ENCODE results near the gene PKNOX2. TPM values are rescaled to one million over a fixed set of nuclear protein-coding genes. Genes with fewer than 3 reads are reported as not detected.

The PKNOX2 gene
- total RNA-seq, 1 donor from 2014 or later, result 41.8 TPM

DNA sequence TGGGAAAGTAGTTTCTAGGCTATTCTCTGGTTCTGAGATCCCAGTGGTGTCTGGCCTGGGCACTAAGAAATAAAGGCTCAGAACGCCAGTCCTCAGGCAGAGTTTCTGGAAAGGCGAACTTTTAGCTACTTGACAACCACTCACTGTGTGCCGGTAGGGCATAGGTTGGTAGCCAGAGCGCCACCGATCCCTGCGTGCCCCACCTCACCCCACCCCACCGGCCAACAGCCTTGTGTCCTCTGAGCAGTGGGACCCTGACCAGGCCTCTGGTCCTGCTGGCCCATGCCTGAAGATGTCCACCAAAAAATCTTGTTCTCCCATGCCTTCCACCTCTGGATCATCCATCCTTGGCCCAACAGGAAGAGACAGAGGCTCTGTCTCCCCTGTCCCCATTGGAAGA lies 213.5 kb downstream of the PKNOX2 start:
- H3K4me1 Mint-ChIP-seq (ENCODE audit: unreplicated experiment), result peaks cover 5% of the 10 kb centered on the region
- H3K27me3 Mint-ChIP-seq (ENCODE audit: unreplicated experiment), result peaks cover 9% of the 10 kb centered on the region
- H3K4me3 Mint-ChIP-seq (ENCODE audit: unreplicated experiment), result no peak overlapping the region
- H3K27ac Mint-ChIP-seq (ENCODE audit: unreplicated experiment), result no peak overlapping the region
- no peaks in the 10 kb centered on the region for H3K9me3 Mint-ChIP-seq (ENCODE audit: unreplicated experiment)
- TF ChIP-seq, protein P1, sequence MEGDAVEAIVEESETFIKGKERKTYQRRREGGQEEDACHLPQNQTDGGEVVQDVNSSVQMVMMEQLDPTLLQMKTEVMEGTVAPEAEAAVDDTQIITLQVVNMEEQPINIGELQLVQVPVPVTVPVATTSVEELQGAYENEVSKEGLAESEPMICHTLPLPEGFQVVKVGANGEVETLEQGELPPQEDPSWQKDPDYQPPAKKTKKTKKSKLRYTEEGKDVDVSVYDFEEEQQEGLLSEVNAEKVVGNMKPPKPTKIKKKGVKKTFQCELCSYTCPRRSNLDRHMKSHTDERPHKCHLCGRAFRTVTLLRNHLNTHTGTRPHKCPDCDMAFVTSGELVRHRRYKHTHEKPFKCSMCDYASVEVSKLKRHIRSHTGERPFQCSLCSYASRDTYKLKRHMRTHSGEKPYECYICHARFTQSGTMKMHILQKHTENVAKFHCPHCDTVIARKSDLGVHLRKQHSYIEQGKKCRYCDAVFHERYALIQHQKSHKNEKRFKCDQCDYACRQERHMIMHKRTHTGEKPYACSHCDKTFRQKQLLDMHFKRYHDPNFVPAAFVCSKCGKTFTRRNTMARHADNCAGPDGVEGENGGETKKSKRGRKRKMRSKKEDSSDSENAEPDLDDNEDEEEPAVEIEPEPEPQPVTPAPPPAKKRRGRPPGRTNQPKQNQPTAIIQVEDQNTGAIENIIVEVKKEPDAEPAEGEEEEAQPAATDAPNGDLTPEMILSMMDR (IDR thresholded peaks at IDR 0.05; ENCODE audit: unreplicated experiment), result no peak
- DNase-seq (ENCODE audit: low spot score), result no peak
- H3K36me3 Mint-ChIP-seq (ENCODE audit: low read depth, unreplicated experiment), result peaks cover 12% of the 10 kb centered on the region

DNA sequence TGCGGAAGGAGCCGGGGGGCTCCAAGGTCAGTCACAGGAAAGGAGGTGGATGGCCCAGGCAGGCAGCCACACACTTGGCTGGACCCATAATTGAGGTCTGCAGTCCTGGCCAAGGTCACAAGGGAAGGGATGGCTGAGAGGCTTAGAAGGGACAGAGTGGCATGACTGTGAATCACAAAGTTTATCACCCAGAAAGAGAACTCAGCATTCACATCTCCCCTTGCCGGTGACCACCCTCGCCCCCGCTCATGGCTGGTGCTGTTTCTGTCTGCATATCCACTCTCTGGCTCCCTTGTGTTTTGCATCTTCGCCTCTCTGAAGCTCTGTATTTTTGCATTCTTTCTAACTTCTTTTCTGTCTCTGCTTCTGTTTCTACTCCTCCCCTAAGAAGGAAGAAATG lies 214.0 kb downstream of the PKNOX2 start:
- TF ChIP-seq, protein P1 (IDR thresholded peaks at IDR 0.05; ENCODE audit: unreplicated experiment), result no peak
- Mint-ChIP-seq H3K4me1 (ENCODE audit: unreplicated experiment) (peaks cover 5% of the 10 kb centered on the region), H3K36me3 (ENCODE audit: low read depth, unreplicated experiment) (peaks cover 7% of the 10 kb centered on the region), H3K27me3 (ENCODE audit: unreplicated experiment) (peaks cover 5% of the 10 kb centered on the region), H3K4me3 (ENCODE audit: unreplicated experiment) (no peak overlapping the region), H3K9me3 (ENCODE audit: unreplicated experiment) (no peaks in the 10 kb centered on the region), H3K27ac (ENCODE audit: unreplicated experiment) (no peak overlapping the region)
- no peak for DNase-seq (ENCODE audit: low spot score)

- H3K27ac Mint-ChIP-seq (ENCODE audit: unreplicated experiment), result no peak overlapping the region
- TF ChIP-seq, protein P1 (IDR thresholded peaks at IDR 0.05; ENCODE audit: unreplicated experiment), result no peak
Measured at GRCh38 chr11:125379565-125379964, 215.0 kb downstream of the PKNOX2 start.

DNA sequence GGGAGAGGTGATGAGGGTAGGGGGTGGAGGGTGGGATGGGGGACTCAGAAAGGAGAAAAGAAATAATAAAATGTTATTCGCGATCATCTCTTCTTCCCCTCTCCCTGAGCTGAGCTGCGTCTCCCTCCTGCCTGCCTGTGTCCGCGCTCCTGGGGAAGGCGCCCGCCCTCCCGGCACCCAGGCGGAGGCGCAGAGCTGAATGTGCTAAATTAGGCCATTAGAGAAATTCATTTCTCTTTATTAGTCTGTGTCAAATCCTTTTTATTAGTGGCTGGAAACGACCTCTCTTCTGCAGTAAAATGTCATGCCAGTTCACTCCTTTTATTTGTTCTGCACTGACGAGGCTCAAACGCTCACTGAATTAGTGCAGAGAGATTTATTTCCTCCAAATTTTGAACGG lies 215.4 kb downstream of the PKNOX2 start:
- no peaks in the 10 kb centered on the region for H3K9me3 Mint-ChIP-seq (ENCODE audit: unreplicated experiment)
- H3K27ac Mint-ChIP-seq (ENCODE audit: unreplicated experiment), result no peak overlapping the region
- H3K4me1 Mint-ChIP-seq (ENCODE audit: unreplicated experiment), result peaks cover 5% of the 10 kb centered on the region
- peaks cover 9% of the 10 kb centered on the region for H3K27me3 Mint-ChIP-seq (ENCODE audit: unreplicated experiment)
- DNase-seq (ENCODE audit: low spot score), result no peak
- TF ChIP-seq, protein P1 (IDR thresholded peaks at IDR 0.05; ENCODE audit: unreplicated experiment), result no peak
- no peak overlapping the region for H3K4me3 Mint-ChIP-seq (ENCODE audit: unreplicated experiment)
- peaks cover 8% of the 10 kb centered on the region for H3K36me3 Mint-ChIP-seq (ENCODE audit: low read depth, unreplicated experiment)

More at GRCh38 chr11:125379565-125379964, 215.0 kb downstream of the PKNOX2 start:
- H3K36me3 Mint-ChIP-seq (ENCODE audit: low read depth, unreplicated experiment), result peaks cover 6% of the 10 kb centered on the region
- H3K27me3 Mint-ChIP-seq (ENCODE audit: unreplicated experiment), result peaks cover 5% of the 10 kb centered on the region
- no peaks in the 10 kb centered on the region for H3K9me3 Mint-ChIP-seq (ENCODE audit: unreplicated experiment)
- no peak overlapping the region for H3K4me3 Mint-ChIP-seq (ENCODE audit: unreplicated experiment)
- no peak for DNase-seq (ENCODE audit: low spot score)
- peaks cover 5% of the 10 kb centered on the region for H3K4me1 Mint-ChIP-seq (ENCODE audit: unreplicated experiment)

- H3K9me3 Mint-ChIP-seq (ENCODE audit: unreplicated experiment), result no peaks in the 10 kb centered on the region
- no peak for DNase-seq (ENCODE audit: low spot score)
- peaks cover 10% of the 10 kb centered on the region for H3K27me3 Mint-ChIP-seq (ENCODE audit: unreplicated experiment)
- TF ChIP-seq, protein P1 (IDR thresholded peaks at IDR 0.05; ENCODE audit: unreplicated experiment), result no peak
- peaks cover 5% of the 10 kb centered on the region for H3K4me1 Mint-ChIP-seq (ENCODE audit: unreplicated experiment)
- no peak overlapping the region for H3K4me3 Mint-ChIP-seq (ENCODE audit: unreplicated experiment)
- peaks cover 11% of the 10 kb centered on the region for H3K36me3 Mint-ChIP-seq (ENCODE audit: low read depth, unreplicated experiment)
- no peak overlapping the region for H3K27ac Mint-ChIP-seq (ENCODE audit: unreplicated experiment)
Measured at GRCh38 chr11:125380756-125381445, 216.3 kb downstream of the PKNOX2 start.

Measured in endothelial cell (in vitro differentiated cells).